Esophagus squamous epithelium (tissue), 4 donors: ENCODE results near the gene WSCD2.

Experiments used
- POLR2A ChIP-seq, 4 donors: fragments of 450-650 bp; IDR thresholded peaks; one replicate each; pipeline ENCODE4 v1.6.1; 2017; ENCODE audit warnings: antibody characterized with exemption in 4 of 4, mild to moderate bottlenecking in 4 of 4, moderate library complexity in 3 of 4
- TF ChIP-seq, protein P1 (sequence below), 6 experiments: fragments of 450-650 bp in 4 of 6; fragments of 200-600 bp in 2 of 6; sonication (generic) in 2 of 6; IDR thresholded peaks; one replicate each; pipeline ENCODE4 v1.5.1; 2016 to 2019; ENCODE audit warnings: antibody characterized with exemption in 6 of 6, mild to moderate bottlenecking in 4 of 6, moderate library complexity in 4 of 6

GRCh38 chr12:108182096-108182495 lies 53.0 kb downstream of the WSCD2 start:
- TF ChIP-seq, protein P1, sequence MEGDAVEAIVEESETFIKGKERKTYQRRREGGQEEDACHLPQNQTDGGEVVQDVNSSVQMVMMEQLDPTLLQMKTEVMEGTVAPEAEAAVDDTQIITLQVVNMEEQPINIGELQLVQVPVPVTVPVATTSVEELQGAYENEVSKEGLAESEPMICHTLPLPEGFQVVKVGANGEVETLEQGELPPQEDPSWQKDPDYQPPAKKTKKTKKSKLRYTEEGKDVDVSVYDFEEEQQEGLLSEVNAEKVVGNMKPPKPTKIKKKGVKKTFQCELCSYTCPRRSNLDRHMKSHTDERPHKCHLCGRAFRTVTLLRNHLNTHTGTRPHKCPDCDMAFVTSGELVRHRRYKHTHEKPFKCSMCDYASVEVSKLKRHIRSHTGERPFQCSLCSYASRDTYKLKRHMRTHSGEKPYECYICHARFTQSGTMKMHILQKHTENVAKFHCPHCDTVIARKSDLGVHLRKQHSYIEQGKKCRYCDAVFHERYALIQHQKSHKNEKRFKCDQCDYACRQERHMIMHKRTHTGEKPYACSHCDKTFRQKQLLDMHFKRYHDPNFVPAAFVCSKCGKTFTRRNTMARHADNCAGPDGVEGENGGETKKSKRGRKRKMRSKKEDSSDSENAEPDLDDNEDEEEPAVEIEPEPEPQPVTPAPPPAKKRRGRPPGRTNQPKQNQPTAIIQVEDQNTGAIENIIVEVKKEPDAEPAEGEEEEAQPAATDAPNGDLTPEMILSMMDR (IDR thresholded peaks at IDR 0.05), result no peak
- no peak for TF ChIP-seq POLR2A (IDR thresholded peaks at IDR 0.05)
